Ovary (tissue), 3 donors: ENCODE data around the gene AGAP5.
"Not testable (repeated sequence)": the region's sequence is repeated elsewhere in the genome, so short reads cannot be mapped to it uniquely, and the experiment has no call there.

Experiments
- CTCF ChIP-seq, 3 donors: fragments of 450-650 bp in 2 of 3; fragments of 200-600 bp in 1 of 3; IDR thresholded peaks; one replicate each; pipeline versions ENCODE4 v1.5.1 to v1.8.0; 2016 to 2022; ENCODE audit warnings: antibody characterized with exemption in 3 of 3, mild to moderate bottlenecking in 1 of 3
- POLR2A ChIP-seq: fragments of 450-650 bp; IDR thresholded peaks from one replicate; pipeline ENCODE4 v1.6.1; 2017; ENCODE audit warnings: antibody characterized with exemption, mild to moderate bottlenecking, moderate library complexity
- donor health status: DM: no; HTN: no; CAD: no.

- not testable (repeated sequence) for TF ChIP-seq CTCF (IDR thresholded peaks at IDR 0.05); POLR2A
These were observed 10.2 kb upstream of the AGAP5 start for GRCh38 chr10:73708122-73708521.
